HepG2 (cell line): ENCODE data around the gene NEDD4L. TPM values are rescaled to one million over a fixed set of nuclear protein-coding genes. Genes with fewer than 3 reads are reported as not detected.

Experiments used
- AHR ChIP-seq: IDR thresholded peaks from 2 replicates; pipeline ENCODE4 v1.6.1; 2018; ENCODE audit warnings: missing genetic modification reagents, missing compliant biosample characterization
- HMG20A ChIP-seq: IDR thresholded peaks from 2 replicates; pipeline ENCODE4 v1.6.1; 2016; ENCODE audit warnings: borderline replicate concordance
- HOXA3 ChIP-seq: sonication (generic); formaldehyde crosslinking; IDR thresholded peaks from 2 replicates; pipeline ENCODE4 v1.5.0; 2020; ENCODE audit warnings: missing genetic modification reagents
- KMT2A ChIP-seq: sonication (generic); formaldehyde crosslinking; IDR thresholded peaks from 2 replicates; pipeline ENCODE4 v1.4.0; 2020; ENCODE audit warnings: missing genetic modification reagents
- NONO ChIP-seq, 2 experiments: fragments of 450-650 bp in 1 of 2; sonication (generic) in 1 of 2; formaldehyde crosslinking in 1 of 2; IDR thresholded peaks in 1 of 2; conservative IDR thresholded peaks in 1 of 2; 2 replicates each; pipeline versions ENCODE4 v1.6.1 to v1.8.0; 2017 to 2022; ENCODE audit warnings: mild to moderate bottlenecking in 1 of 2, missing genetic modification reagents in 1 of 2, moderate library complexity in 1 of 2
- NR1H2 ChIP-seq: sonication (generic); formaldehyde crosslinking; IDR thresholded peaks from 2 replicates; pipeline ENCODE4 v1.8.1; 2022; ENCODE audit warnings: low read depth, missing genetic modification reagents, borderline replicate concordance
- PHF20 ChIP-seq: sonication (generic); formaldehyde crosslinking; IDR thresholded peaks from 2 replicates; pipeline ENCODE4 v1.5.0; 2020; ENCODE audit warnings: mild to moderate bottlenecking, missing genetic modification reagents
- POLR2G ChIP-seq: fragments of 200-400 bp; formaldehyde crosslinking; IDR thresholded peaks from 2 replicates; pipeline ENCODE4 v1.6.1; 2018; ENCODE audit warnings: mild to moderate bottlenecking, low read depth, low read length, moderate library complexity
- SOX5 ChIP-seq: IDR thresholded peaks from 2 replicates; pipeline ENCODE4 v1.6.1; 2016; ENCODE audit warnings: borderline replicate concordance
- SP5 ChIP-seq: IDR thresholded peaks from 2 replicates; pipeline ENCODE4 v1.6.1; 2016; ENCODE audit warnings: low read depth, borderline replicate concordance
- TCF7 ChIP-seq: sonication (generic); IDR thresholded peaks from 2 replicates; pipeline ENCODE4 v1.6.1; 2016; ENCODE audit warnings: antibody characterized with exemption, low read depth
- ZFP36 ChIP-seq: fragments of 150-350 bp; IDR thresholded peaks from 2 replicates; pipeline ENCODE4 v1.6.1; 2018; ENCODE audit warnings: borderline replicate concordance, low read length, low read depth; ENCODE audit not compliant: partially characterized antibody
- ZNF749 ChIP-seq: sonication (generic); formaldehyde crosslinking; IDR thresholded peaks from 2 replicates; pipeline ENCODE4 v1.8.0; 2022; ENCODE audit warnings: mild to moderate bottlenecking, missing genetic modification reagents, moderate library complexity, borderline replicate concordance
- ZZZ3 ChIP-seq: sonication (generic); formaldehyde crosslinking; IDR thresholded peaks from 2 replicates; pipeline ENCODE4 v1.4.0; 2020; ENCODE audit warnings: missing genetic modification reagents, mild to moderate bottlenecking, borderline replicate concordance
- polyA plus RNA-seq, 8 experiments: library from polyadenylated mRNA; depleted of rRNA in 3 of 8; stranded (reverse) in 7 of 8; unstranded in 1 of 8; fragments of >200 nt; fragmentation: Illumina TruSeq in 4 of 8; extraction: Trizol in 4 of 8; gene quantifications; 2 replicates each; pipeline versions ENCODE4 v1.2.1 to v1.2.3, GENCODE V29; 2011 to 2016; ENCODE audit warnings: low read depth in 4 of 8, missing spikeins in 1 of 8, mixed read lengths in 1 of 8; ENCODE audit not compliant: insufficient read depth in 1 of 8
- total RNA-seq, 5 experiments: library from RNA; depleted of rRNA; stranded (reverse); fragments of >200 nt; fragmentation: Illumina TruSeq; extraction: Trizol; gene quantifications; 2 replicates each; pipeline ENCODE4 v1.2.3, GENCODE V29; 2016; ENCODE audit warnings: low read depth in 1 of 5
- TF ChIP-seq, protein P1 (sequence below): sonication (generic); formaldehyde crosslinking; IDR thresholded peaks from 2 replicates; pipeline ENCODE4 v1.4.0; 2020; ENCODE audit warnings: mild to moderate bottlenecking, missing genetic modification reagents
- TF ChIP-seq, protein P2 (sequence below): sonication (generic); formaldehyde crosslinking; IDR thresholded peaks from 2 replicates; pipeline ENCODE4 v1.5.0; 2020; ENCODE audit warnings: missing genetic modification reagents
- TF ChIP-seq, protein P3 (sequence below): IDR thresholded peaks from 2 replicates; pipeline ENCODE4 v1.4.0; 2020; ENCODE audit warnings: mild to moderate bottlenecking, missing genetic modification reagents
- TF ChIP-seq, protein P4 (sequence below): sonication (generic); formaldehyde crosslinking; IDR thresholded peaks from 2 replicates; pipeline ENCODE4 v1.5.0; 2020; ENCODE audit warnings: missing genetic modification reagents, mild to moderate bottlenecking, borderline replicate concordance
- TF ChIP-seq, protein P5 (sequence below): sonication (generic); formaldehyde crosslinking; IDR thresholded peaks from 2 replicates; pipeline ENCODE4 v1.8.0; 2022; ENCODE audit warnings: missing genetic modification reagents, low read depth, mild to moderate bottlenecking, borderline replicate concordance
- TF ChIP-seq, protein P6 (sequence below): sonication (generic); formaldehyde crosslinking; IDR thresholded peaks from 2 replicates; pipeline ENCODE4 v1.5.1; 2020; ENCODE audit warnings: mild to moderate bottlenecking, moderate library complexity, missing genetic modification reagents

Gene NEDD4L
- total and polyA plus RNA-seq, 2 of the 13 experiments (the other 11 are each of a cell fraction or from before 2014, with no cell fraction given) = 168 to 390 TPM

DNA sequence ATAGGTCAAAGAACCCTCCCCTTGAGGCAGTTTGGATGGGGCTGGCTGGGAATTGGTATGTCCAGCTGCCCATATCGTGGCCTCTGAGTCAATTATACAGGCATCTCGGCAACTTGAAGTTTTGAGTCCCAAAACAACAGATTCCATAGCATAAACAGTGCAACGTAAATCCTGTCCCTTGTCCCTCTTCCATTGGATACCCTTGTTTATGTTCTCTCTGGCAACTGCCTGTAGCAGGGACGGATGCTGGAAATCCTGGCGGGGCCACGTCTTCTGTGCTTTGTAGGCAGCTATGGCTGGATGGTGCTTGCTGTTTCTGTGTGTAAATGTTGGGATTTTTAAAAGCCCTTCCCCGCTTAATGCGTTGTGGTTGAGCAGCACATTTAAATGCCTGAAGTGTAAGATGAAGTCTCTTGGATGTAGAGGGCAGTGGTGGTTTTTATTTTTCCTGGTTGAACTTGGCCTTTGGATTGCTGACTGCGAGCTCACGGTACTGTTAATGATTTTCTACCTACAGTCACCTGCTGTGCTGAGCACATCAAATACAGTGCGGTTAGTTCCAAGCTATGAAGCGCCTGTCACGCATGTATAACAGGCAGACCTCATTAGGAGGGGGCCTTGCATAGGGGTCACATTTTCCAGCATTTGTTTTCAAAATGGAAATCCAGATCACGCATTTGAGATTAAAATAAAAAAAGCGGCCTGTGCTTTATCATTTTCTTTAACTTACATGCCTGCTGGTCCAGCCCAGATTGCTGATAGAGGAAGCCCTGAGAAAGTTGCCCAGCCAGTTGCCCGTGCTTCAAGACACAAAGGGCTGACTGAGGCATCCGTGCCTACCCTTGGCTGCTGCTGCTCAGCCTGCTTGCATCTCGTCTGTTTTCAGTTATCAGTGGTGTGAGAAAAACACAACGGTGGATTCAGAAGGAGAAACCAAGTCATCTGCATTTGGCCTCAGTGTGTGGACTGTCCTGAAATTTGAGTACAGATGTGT, 84.7 kb downstream of the NEDD4L start (continued):
- TF ChIP-seq SP5 = 0 out of 2 replicates have a peak, but pooled peaks have one; percentile 13
- TF ChIP-seq, protein P1, sequence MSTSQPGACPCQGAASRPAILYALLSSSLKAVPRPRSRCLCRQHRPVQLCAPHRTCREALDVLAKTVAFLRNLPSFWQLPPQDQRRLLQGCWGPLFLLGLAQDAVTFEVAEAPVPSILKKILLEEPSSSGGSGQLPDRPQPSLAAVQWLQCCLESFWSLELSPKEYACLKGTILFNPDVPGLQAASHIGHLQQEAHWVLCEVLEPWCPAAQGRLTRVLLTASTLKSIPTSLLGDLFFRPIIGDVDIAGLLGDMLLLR (CRISPR knock-in tag) = no peak
- TF ChIP-seq, protein P2, sequence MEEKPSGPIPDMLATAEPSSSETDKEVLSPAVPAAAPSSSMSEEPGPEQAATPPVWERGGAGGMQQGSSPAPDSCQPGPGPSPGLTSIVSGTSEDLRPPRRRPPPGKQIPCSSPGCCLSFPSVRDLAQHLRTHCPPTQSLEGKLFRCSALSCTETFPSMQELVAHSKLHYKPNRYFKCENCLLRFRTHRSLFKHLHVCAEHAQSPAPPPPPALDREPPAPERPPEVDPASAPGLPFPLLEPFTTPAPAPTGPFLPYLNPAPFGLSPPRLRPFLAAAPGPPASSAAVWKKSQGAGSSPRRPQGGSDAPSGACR (CRISPR knock-in tag) = no peak
- no peak for TF ChIP-seq AHR
- peak; percentile 21; the same call in 1 of the 2 replicates for TF ChIP-seq HMG20A (CRISPR knock-in tag)
- peak; percentile 57; the same call in 1 of the 2 replicates for TF ChIP-seq SOX5 (CRISPR knock-in tag)
- TF ChIP-seq ZFP36 = no peak
- TF ChIP-seq, protein P3, sequence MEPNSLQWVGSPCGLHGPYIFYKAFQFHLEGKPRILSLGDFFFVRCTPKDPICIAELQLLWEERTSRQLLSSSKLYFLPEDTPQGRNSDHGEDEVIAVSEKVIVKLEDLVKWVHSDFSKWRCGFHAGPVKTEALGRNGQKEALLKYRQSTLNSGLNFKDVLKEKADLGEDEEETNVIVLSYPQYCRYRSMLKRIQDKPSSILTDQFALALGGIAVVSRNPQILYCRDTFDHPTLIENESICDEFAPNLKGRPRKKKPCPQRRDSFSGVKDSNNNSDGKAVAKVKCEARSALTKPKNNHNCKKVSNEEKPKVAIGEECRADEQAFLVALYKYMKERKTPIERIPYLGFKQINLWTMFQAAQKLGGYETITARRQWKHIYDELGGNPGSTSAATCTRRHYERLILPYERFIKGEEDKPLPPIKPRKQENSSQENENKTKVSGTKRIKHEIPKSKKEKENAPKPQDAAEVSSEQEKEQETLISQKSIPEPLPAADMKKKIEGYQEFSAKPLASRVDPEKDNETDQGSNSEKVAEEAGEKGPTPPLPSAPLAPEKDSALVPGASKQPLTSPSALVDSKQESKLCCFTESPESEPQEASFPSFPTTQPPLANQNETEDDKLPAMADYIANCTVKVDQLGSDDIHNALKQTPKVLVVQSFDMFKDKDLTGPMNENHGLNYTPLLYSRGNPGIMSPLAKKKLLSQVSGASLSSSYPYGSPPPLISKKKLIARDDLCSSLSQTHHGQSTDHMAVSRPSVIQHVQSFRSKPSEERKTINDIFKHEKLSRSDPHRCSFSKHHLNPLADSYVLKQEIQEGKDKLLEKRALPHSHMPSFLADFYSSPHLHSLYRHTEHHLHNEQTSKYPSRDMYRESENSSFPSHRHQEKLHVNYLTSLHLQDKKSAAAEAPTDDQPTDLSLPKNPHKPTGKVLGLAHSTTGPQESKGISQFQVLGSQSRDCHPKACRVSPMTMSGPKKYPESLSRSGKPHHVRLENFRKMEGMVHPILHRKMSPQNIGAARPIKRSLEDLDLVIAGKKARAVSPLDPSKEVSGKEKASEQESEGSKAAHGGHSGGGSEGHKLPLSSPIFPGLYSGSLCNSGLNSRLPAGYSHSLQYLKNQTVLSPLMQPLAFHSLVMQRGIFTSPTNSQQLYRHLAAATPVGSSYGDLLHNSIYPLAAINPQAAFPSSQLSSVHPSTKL = peak; percentile 70
- no peak for TF ChIP-seq NONO (IDR thresholded peaks at IDR 0.05)
- 0 out of 2 replicates have a peak, but pooled peaks have one; percentile 19 for TF ChIP-seq NONO (CRISPR knock-in tag; conservative IDR thresholded peaks at IDR 0.05)
- TF ChIP-seq, protein P4, sequence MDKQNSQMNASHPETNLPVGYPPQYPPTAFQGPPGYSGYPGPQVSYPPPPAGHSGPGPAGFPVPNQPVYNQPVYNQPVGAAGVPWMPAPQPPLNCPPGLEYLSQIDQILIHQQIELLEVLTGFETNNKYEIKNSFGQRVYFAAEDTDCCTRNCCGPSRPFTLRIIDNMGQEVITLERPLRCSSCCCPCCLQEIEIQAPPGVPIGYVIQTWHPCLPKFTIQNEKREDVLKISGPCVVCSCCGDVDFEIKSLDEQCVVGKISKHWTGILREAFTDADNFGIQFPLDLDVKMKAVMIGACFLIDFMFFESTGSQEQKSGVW = no peak
- no peak for TF ChIP-seq NR1H2 (CRISPR knock-in tag)
- no peak for TF ChIP-seq HOXA3 (CRISPR knock-in tag)
- TF ChIP-seq, protein P5, sequence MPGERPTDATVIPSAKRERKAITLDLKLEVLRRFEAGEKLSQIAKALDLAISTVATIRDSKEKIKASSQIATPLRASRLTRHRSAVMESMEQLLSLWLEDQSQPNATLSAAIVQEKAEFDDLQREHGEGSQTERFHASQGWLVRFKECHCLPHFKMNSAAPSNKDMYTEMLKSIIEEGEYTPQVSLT (CRISPR knock-in tag) = no peak
- TF ChIP-seq, protein P6, sequence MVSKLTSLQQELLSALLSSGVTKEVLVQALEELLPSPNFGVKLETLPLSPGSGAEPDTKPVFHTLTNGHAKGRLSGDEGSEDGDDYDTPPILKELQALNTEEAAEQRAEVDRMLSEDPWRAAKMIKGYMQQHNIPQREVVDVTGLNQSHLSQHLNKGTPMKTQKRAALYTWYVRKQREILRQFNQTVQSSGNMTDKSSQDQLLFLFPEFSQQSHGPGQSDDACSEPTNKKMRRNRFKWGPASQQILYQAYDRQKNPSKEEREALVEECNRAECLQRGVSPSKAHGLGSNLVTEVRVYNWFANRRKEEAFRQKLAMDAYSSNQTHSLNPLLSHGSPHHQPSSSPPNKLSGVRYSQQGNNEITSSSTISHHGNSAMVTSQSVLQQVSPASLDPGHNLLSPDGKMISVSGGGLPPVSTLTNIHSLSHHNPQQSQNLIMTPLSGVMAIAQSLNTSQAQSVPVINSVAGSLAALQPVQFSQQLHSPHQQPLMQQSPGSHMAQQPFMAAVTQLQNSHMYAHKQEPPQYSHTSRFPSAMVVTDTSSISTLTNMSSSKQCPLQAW = peak; percentile 84
- TF ChIP-seq ZNF749 (CRISPR knock-in tag) = no peak
- no peak for TF ChIP-seq PHF20
- 0 out of 2 replicates have a peak, but pooled peaks have one; percentile 21 for TF ChIP-seq KMT2A (CRISPR knock-in tag)
- TF ChIP-seq ZZZ3 (CRISPR knock-in tag) = no peak
- TF ChIP-seq POLR2G = no peak
- peak; percentile 65 for TF ChIP-seq TCF7
